Measurements from ENCODE around the gene STKLD1. TPM values are rescaled to one million over a fixed set of nuclear protein-coding genes. Genes with fewer than 3 reads are reported as not detected.

Gene STKLD1
- 0.77 and 1.1 TPM in 2 replicates for total RNA-seq

GRCh38 chr9:133375724-133376654, at the start of gene STKLD1, which contains the start of gene SURF4:
TSS of gene STKLD1 (plus strand) at chr9:133376366. CDS start at chr9:133376474, 108 bp downstream.
TSS of gene SURF4 (minus strand) at chr9:133376060. CDS start at chr9:133375969, 91 bp downstream.

GRCh38 chr9:133335924-133336811, 40.0 kb upstream of the STKLD1 start, which contains the start of gene SURF6:
TSS of gene SURF6 (minus strand) at chr9:133336188. CDS start at chr9:133336132, 56 bp downstream.

GRCh38 chr9:133347985-133348717, 28.0 kb upstream of the STKLD1 start, which contains the start of the genes MED22 and RPL7A:
TSS of gene MED22 (minus strand) at chr9:133348131. CDS start at chr9:133346662, 1,469 bp downstream.
TSS of gene RPL7A (plus strand) at chr9:133348218. CDS start at chr9:133348244, 26 bp downstream.

GRCh38 chr9:133356391-133357091, 19.6 kb upstream of the STKLD1 start, which contains the start of the genes SURF1 and SURF2:
TSS of gene SURF1 (minus strand) at chr9:133356487. CDS start at chr9:133356453, 34 bp downstream.
TSS of gene SURF2 (plus strand) at chr9:133356550. CDS start at chr9:133356593, 43 bp downstream.

GRCh38 chr9:133417541-133418461, 41.6 kb downstream of the STKLD1 start, which contains the start of gene REXO4:
TSS of gene REXO4 (minus strand) at chr9:133418010. CDS start at chr9:133417844, 166 bp downstream.

DNA sequence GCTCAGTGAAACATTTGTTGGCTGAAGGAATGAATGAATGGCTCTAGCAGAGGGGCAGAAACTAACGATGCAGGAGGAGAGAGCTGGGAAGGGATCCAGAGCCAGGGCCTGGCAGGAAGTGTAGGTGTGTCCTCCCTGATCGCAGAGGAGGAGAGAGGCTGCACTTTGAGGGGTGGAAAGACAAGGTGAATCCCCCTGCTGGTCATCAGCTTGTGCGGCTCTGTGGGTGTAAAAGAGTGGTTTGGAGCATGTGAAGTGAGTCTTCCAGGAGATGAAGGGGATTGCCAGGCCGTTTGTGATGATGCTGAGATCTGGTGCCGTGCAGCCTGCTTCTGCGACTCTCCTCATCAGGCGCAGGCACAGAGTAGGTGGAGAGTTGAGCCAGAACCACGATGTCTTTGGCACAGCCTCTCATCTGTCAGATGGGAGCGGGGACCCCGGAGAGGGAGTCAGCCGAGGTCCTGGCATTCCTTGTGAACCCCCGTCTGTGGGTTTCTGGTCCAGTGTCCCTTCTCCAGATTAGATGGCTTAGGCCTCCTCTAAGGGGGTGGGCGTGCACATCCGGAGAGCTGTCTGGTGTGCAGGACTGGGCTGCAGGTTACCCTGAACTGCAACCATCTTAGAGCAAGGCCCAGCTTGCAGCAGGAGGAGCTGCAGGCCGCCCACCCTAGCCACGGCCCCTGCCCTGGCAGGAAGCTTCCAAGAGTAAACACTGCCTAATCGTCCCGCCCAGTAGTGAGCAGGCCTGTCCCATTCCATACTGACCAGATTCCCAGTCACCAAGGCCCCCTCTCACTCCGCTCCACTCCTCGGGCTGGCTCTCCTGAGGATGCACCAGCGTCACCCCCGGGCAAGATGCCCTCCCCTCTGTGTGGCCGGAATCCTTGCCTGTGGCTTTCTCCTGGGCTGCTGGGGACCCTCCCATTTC, 45.7 kb downstream of the STKLD1 start, which contains the start of gene ADAMTS13:
ADAMTS13 (plus strand) TSS at position 753 of the 928 bp plus-strand sequence; CDS start at position 830, 77 bp downstream.

Other genes starting within 250 kb of the STKLD1 start
- gene GBGT1, start 212.5 kb upstream of the STKLD1 start, total RNA-seq = 3.1 and 3.2 TPM in 2 replicates
- gene OBP2B, start 167.1 kb upstream of the STKLD1 start, total RNA-seq = not detected in 2 replicates
- gene ABO, start 101.2 kb upstream of the STKLD1 start, total RNA-seq = under 0.01 TPM in 1 of 2 replicates, not detected in the other
- gene SURF6, start 40.2 kb upstream of the STKLD1 start, total RNA-seq = 12.3 and 13.5 TPM in 2 replicates
- gene MED22, start 28.2 kb upstream of the STKLD1 start, total RNA-seq = 21.7 and 22.0 TPM in 2 replicates
- gene RPL7A, start 28.1 kb upstream of the STKLD1 start, total RNA-seq = 2,205 and 2,513 TPM in 2 replicates
- 21.5 and 25.6 TPM in 2 replicates for gene SURF1, start 19.9 kb upstream of the STKLD1 start, total RNA-seq
- 9.2 and 19.3 TPM in 2 replicates for gene SURF2, start 19.8 kb upstream of the STKLD1 start, total RNA-seq
- gene SURF4, start 306 bp upstream of the STKLD1 start, total RNA-seq = 547 and 670 TPM in 2 replicates
- 15.9 and 17.6 TPM in 2 replicates for gene REXO4, start 41.6 kb downstream of the STKLD1 start, total RNA-seq
- gene ADAMTS13, start 46.0 kb downstream of the STKLD1 start, total RNA-seq = 0.77 and 2.7 TPM in 2 replicates
- 4.0 and 9.4 TPM in 2 replicates for gene CACFD1, start 83.6 kb downstream of the STKLD1 start, total RNA-seq
- 16.2 and 17.4 TPM in 2 replicates for gene SLC2A6, start 102.7 kb downstream of the STKLD1 start, total RNA-seq
- not detected in 2 replicates for gene MYMK, start 148.6 kb downstream of the STKLD1 start, total RNA-seq
- not detected in 2 replicates for gene ADAMTSL2, start 158.3 kb downstream of the STKLD1 start, total RNA-seq
- not detected in 2 replicates for gene FAM163B, start 233.0 kb downstream of the STKLD1 start, total RNA-seq